Lung (tissue), 12 donors: ENCODE data around the gene KRTAP11-1. TPM values are rescaled to one million over a fixed set of nuclear protein-coding genes. Genes with fewer than 3 reads are reported as not detected.

Experiments used
- ATAC-seq: fragments of 200-7000 bp; cut with Tn5 transposase; one replicate; pipeline ENCODE4 v1.9.1; 2020; ENCODE audit warnings: moderate number of reproducible peaks; ENCODE audit not compliant: insufficient read depth, low FRiP score
- DNase-seq, 3 donors: peaks; one replicate each; pipeline ENCODE4 v3.0.0-alpha.2; 2013 to 2017
- H3K27ac ChIP-seq, 2 donors: one replicate each; pipeline ENCODE4 v1.5.1; 2013; ENCODE audit warnings: mild to moderate bottlenecking in 2 of 2, moderate library complexity in 2 of 2, control low read depth in 1 of 2, inconsistent platforms in 1 of 2, low read depth in 1 of 2, low read length in 1 of 2
- H3K27me3 ChIP-seq, 3 donors: one replicate each; pipeline ENCODE4 v1.5.1; 2013; ENCODE audit warnings: low read length in 2 of 3; ENCODE audit not compliant: control insufficient read depth in 3 of 3, insufficient read depth in 3 of 3
- H3K36me3 ChIP-seq, 4 donors: one replicate each; pipeline ENCODE4 v1.5.1; 2013; ENCODE audit warnings: low read length in 4 of 4, mild to moderate bottlenecking in 1 of 4, moderate library complexity in 1 of 4; ENCODE audit not compliant: control insufficient read depth in 4 of 4, insufficient read depth in 4 of 4
- H3K4me1 ChIP-seq, 5 donors: one replicate each; pipeline ENCODE4 v1.5.1; 2013; ENCODE audit warnings: low read length in 5 of 5, mild to moderate bottlenecking in 2 of 5, moderate library complexity in 1 of 5; ENCODE audit not compliant: control insufficient read depth in 5 of 5, insufficient read depth in 5 of 5
- H3K4me3 ChIP-seq: one replicate; pipeline ENCODE4 v1.5.1; 2013; ENCODE audit warnings: mild to moderate bottlenecking, control low read depth, moderate library complexity
- H3K9ac ChIP-seq, 2 donors: one replicate each; pipeline ENCODE4 v1.5.1; 2013; ENCODE audit warnings: low read length in 2 of 2, control low read depth in 1 of 2; ENCODE audit not compliant: insufficient read depth in 1 of 2
- H3K9me3 ChIP-seq, 4 donors: one replicate each; pipeline ENCODE4 v1.5.1; 2013; ENCODE audit warnings: low read length in 3 of 4, mild to moderate bottlenecking in 1 of 4, moderate library complexity in 1 of 4; ENCODE audit not compliant: control insufficient read depth in 4 of 4, insufficient read depth in 3 of 4
- CTCF ChIP-seq: IDR thresholded peaks from 2 replicates; pipeline ENCODE4 v1.5.1; 2012; ENCODE audit warnings: mild to moderate bottlenecking; ENCODE audit errors: control extremely low read depth, extremely low read depth
- WGBS, 2 donors: extraction: QIAGEN DNeasy Blood & Tissue Kit; methylation state at CpG; one replicate each; pipeline ENCODE4 v1.1.7; 2013; 5-methylcytosine and 5-hydroxymethylcytosine counted together
- polyA plus RNA-seq, 2 donors: library from polyadenylated mRNA; stranded (reverse); fragments of 200-250 nt; gene quantifications; one replicate each; pipeline ENCODE4 v1.2.1, GENCODE V29; 2013
- total RNA-seq, 2 donors: library from RNA; depleted of rRNA in 1 of 2; stranded (reverse); fragments of >200 nt in 1 of 2; gene quantifications; one replicate each; pipeline ENCODE4 v1.2.1, GENCODE V29; 2014 to 2021
- donor health status: control.
- donor health status: control.
- donor health status: Bipolar disorder and iron deficiency.
- donor health status: healthy.
- donor health status: DM: yes; HTN: yes; CAD: no.

KRTAP11-1 gene
- total and polyA plus RNA-seq, 4 donors, result not detected

GRCh38 chr21:30839304-30839703, 42.1 kb downstream of the KRTAP11-1 start:
- H3K27ac ChIP-seq, result no peak overlapping the region
- 30 to 33% methylated on average over 5 of the region's 5 CpGs for WGBS, 2 donors
- TF ChIP-seq CTCF, result no peak
- DNase-seq (peak; percentile 11 to 47 (median 34)), ATAC-seq (no peak)
- no peak overlapping the region for H3K9ac ChIP-seq
- no peaks in the 10 kb centered on the region for H3K27me3 ChIP-seq
- no peaks in the 10 kb centered on the region for H3K36me3 ChIP-seq
- no peaks in the 10 kb centered on the region for H3K4me1 ChIP-seq
- no peak overlapping the region for H3K4me3 ChIP-seq
- H3K9me3 ChIP-seq, result no peaks in the 10 kb centered on the region

GRCh38 chr21:30838536-30838935, 42.8 kb downstream of the KRTAP11-1 start:
- DNase-seq (no peak), ATAC-seq (no peak)
- Histone ChIP-seq H3K9me3 (no peaks in the 10 kb centered on the region), H3K36me3 (no peaks in the 10 kb centered on the region), H3K4me1 (no peaks in the 10 kb centered on the region), H3K27me3 (no peaks in the 10 kb centered on the region), H3K4me3 (no peak overlapping the region), H3K9ac (no peak overlapping the region), H3K27ac (no peak overlapping the region)
- no peak for TF ChIP-seq CTCF
- WGBS, 2 donors, result 93 to 94% methylated on average over 6 of the region's 6 CpGs

- 40% methylated on average over 6 of the region's 6 CpGs for WGBS, 2 donors
- Histone ChIP-seq H3K36me3 (no peaks in the 10 kb centered on the region), H3K4me3 (no peak overlapping the region), H3K4me1 (no peaks in the 10 kb centered on the region), H3K9ac (no peak overlapping the region), H3K27ac (no peak overlapping the region), H3K27me3 (no peaks in the 10 kb centered on the region), H3K9me3 (peaks cover 0 to 4% (median 0%) of the 10 kb centered on the region in 4 donors)
- DNase-seq, result peak in 1 of 3 donors; percentile 9
- TF ChIP-seq CTCF, result no peak
- ATAC-seq, result no peak
Measured at GRCh38 chr21:30831194-30831765, 50.1 kb downstream of the KRTAP11-1 start.

Other genes with a start within 250 kb of the KRTAP11-1 start
- gene KRTAP20-2, start 246.4 kb downstream of the KRTAP11-1 start, total RNA-seq, result not detected
- gene KRTAP20-2, start 246.4 kb downstream of the KRTAP11-1 start, polyA plus RNA-seq, result not detected
- gene KRTAP20-3, start 238.7 kb downstream of the KRTAP11-1 start, total RNA-seq, result not detected
- not detected for gene KRTAP20-3, start 238.7 kb downstream of the KRTAP11-1 start, polyA plus RNA-seq
- gene KRTAP21-3, start 162.8 kb downstream of the KRTAP11-1 start, total RNA-seq, result not detected
- not detected for gene KRTAP21-3, start 162.8 kb downstream of the KRTAP11-1 start, polyA plus RNA-seq
- not detected for gene KRTAP21-2, start 134.3 kb downstream of the KRTAP11-1 start, total RNA-seq
- not detected for gene KRTAP21-2, start 134.3 kb downstream of the KRTAP11-1 start, polyA plus RNA-seq
- not detected for gene KRTAP21-1, start 126.2 kb downstream of the KRTAP11-1 start, total RNA-seq
- gene KRTAP21-1, start 126.2 kb downstream of the KRTAP11-1 start, polyA plus RNA-seq, result not detected
- not detected for gene KRTAP8-1, start 68.3 kb downstream of the KRTAP11-1 start, total RNA-seq
- not detected for gene KRTAP8-1, start 68.3 kb downstream of the KRTAP11-1 start, polyA plus RNA-seq
- not detected for gene KRTAP7-1, start 51.8 kb downstream of the KRTAP11-1 start, total RNA-seq
- not detected for gene KRTAP7-1, start 51.8 kb downstream of the KRTAP11-1 start, polyA plus RNA-seq
- gene KRTAP19-8, start 156.9 kb upstream of the KRTAP11-1 start, total RNA-seq, result not detected
- not detected for gene KRTAP19-8, start 156.9 kb upstream of the KRTAP11-1 start, polyA plus RNA-seq